Gastrocnemius medialis (tissue), 4 donors: ENCODE measurements around the gene KRTAP5-9. TPM values are rescaled to one million over a fixed set of nuclear protein-coding genes. Genes with fewer than 3 reads are reported as not detected.

Source experiments
- ATAC-seq, 2 donors: fragments of 150-250 bp; one replicate each; pipeline ENCODE4 v1.9.1; 2016
- DNase-seq, 2 donors: peaks; one replicate each; pipeline ENCODE4 v3.0.0-alpha.2; 2019
- H3K27ac ChIP-seq, 4 donors: fragments of 200-600 bp; sonication (generic); 1 replicate in 1 of 4; 2 replicates in 3 of 4; pipeline ENCODE4 v1.5.1; 2016 to 2018; ENCODE audit warnings: mild to moderate bottlenecking in 2 of 4, moderate library complexity in 1 of 4
- H3K27me3 ChIP-seq, 3 donors: fragments of 200-600 bp; sonication (generic) in 2 of 3; 1 replicate in 1 of 3; 2 replicates in 2 of 3; pipeline versions ENCODE4 v1.5.1 to v1.6.0; 2016 to 2019; ENCODE audit warnings: mild to moderate bottlenecking in 1 of 3, moderate library complexity in 1 of 3
- H3K36me3 ChIP-seq, 2 donors: fragments of 200-600 bp; sonication (generic) in 1 of 2; one replicate each; pipeline ENCODE4 v1.5.1; 2017 to 2018
- H3K4me1 ChIP-seq, 2 donors: fragments of 200-600 bp; sonication (generic) in 1 of 2; one replicate each; pipeline ENCODE4 v1.5.1; 2016 to 2017; ENCODE audit warnings: mild to moderate bottlenecking in 2 of 2
- H3K4me3 ChIP-seq, 4 donors: fragments of 200-600 bp; sonication (generic) in 3 of 4; 1 replicate in 1 of 4; 2 replicates in 3 of 4; pipeline ENCODE4 v1.5.1; 2016 to 2019; ENCODE audit warnings: mild to moderate bottlenecking in 2 of 4
- H3K9me3 ChIP-seq, 3 donors: fragments of 200-600 bp; sonication (generic) in 2 of 3; 1 replicate in 1 of 3; 2 replicates in 2 of 3; pipeline ENCODE4 v1.5.1; 2016 to 2019
- CTCF ChIP-seq, 5 experiments: fragments of 450-650 bp in 3 of 5; fragments of 200-600 bp in 2 of 5; sonication (generic) in 2 of 5; IDR thresholded peaks in 4 of 5; conservative IDR thresholded peaks in 1 of 5; 1 replicate in 4 of 5; 2 replicates in 1 of 5; pipeline ENCODE4 v1.5.1; 2016 to 2019; ENCODE audit warnings: antibody characterized with exemption in 5 of 5, mild to moderate bottlenecking in 3 of 5, moderate library complexity in 3 of 5
- POLR2A ChIP-seq, 2 donors: fragments of 450-650 bp; IDR thresholded peaks; one replicate each; pipeline ENCODE4 v1.6.1; 2017; ENCODE audit warnings: antibody characterized with exemption in 2 of 2, mild to moderate bottlenecking in 2 of 2, moderate library complexity in 2 of 2
- in situ Hi-C, 4 donors: fragments of 200-750 bp; cut with MboI; loops; one replicate each; pipeline versions ENCODE4 v1.15.0 to v1.8.0; 2017; ENCODE audit warnings: low sequenced_read_pairs in 4 of 4
- intact Hi-C: fragments of 100-400 bp; cut with DNase I; formaldehyde crosslinking; loops from one replicate; pipeline ENCODE4 v1.15.1; 2023; ENCODE audit warnings: low total_unique reads
- total RNA-seq, 4 donors: library from RNA; depleted of rRNA; stranded (reverse); fragments of >200 nt; gene quantifications; one replicate each; pipeline versions ENCODE4 v1.1.0 to v1.2.3, GENCODE V29; 2016

The KRTAP5-9 gene
- total RNA-seq, 4 donors from 2014 or later, result not detected

GRCh38 chr11:71505001-71505400, 43.2 kb upstream of the KRTAP5-9 start:
- Histone ChIP-seq H3K9me3 (no peaks in the 10 kb centered on the region), H3K4me3 (no peak overlapping the region), H3K4me1 (peaks cover 0 to 4% of the 10 kb centered on the region in 2 donors), H3K36me3 (peaks cover 0 to 8% of the 10 kb centered on the region in 2 donors), H3K27ac (no peak overlapping the region), H3K27me3 (no peaks in the 10 kb centered on the region)
- ATAC-seq (no peak), DNase-seq (no peak)
- in situ Hi-C loops (no loop called here), intact Hi-C loops (no loop called here)
- TF ChIP-seq POLR2A (IDR thresholded peaks at IDR 0.05), result no peak

- TF ChIP-seq CTCF (IDR thresholded peaks at IDR 0.05 in 4 of 5, conservative IDR thresholded peaks at IDR 0.05 in 1 of 5) (no peak), POLR2A (IDR thresholded peaks at IDR 0.05) (no peak)
- peaks cover 0 to 8% of the 10 kb centered on the region in 2 donors for H3K36me3 ChIP-seq
- H3K4me1 ChIP-seq, result no peaks in the 10 kb centered on the region
These were observed 42.4 kb upstream of the KRTAP5-9 start for GRCh38 chr11:71505781-71506180.

GRCh38 chr11:71507102-71507501, 41.1 kb upstream of the KRTAP5-9 start:
- H3K4me1 ChIP-seq, result no peaks in the 10 kb centered on the region
- H3K9me3 ChIP-seq, result no peaks in the 10 kb centered on the region
- ATAC-seq (no peak), DNase-seq (no peak)
- H3K27ac ChIP-seq, result no peak overlapping the region
- H3K36me3 ChIP-seq, result no peaks in the 10 kb centered on the region
- TF ChIP-seq POLR2A (IDR thresholded peaks at IDR 0.05), result no peak
- no peak for TF ChIP-seq CTCF (IDR thresholded peaks at IDR 0.05 in 4 of 5, conservative IDR thresholded peaks at IDR 0.05 in 1 of 5)
- in situ Hi-C loops (no loop called here), intact Hi-C loops (no loop called here)
- no peaks in the 10 kb centered on the region for H3K27me3 ChIP-seq
- no peak overlapping the region for H3K4me3 ChIP-seq

More at GRCh38 chr11:71505781-71506180, 42.4 kb upstream of the KRTAP5-9 start:
- no peaks in the 10 kb centered on the region for H3K27me3 ChIP-seq
- in situ Hi-C loops (no loop called here), intact Hi-C loops (no loop called here)
- DNase-seq, result no peak
- no peak overlapping the region for H3K27ac ChIP-seq
- no peak overlapping the region for H3K4me3 ChIP-seq
- H3K9me3 ChIP-seq, result no peaks in the 10 kb centered on the region
- no peak for ATAC-seq

GRCh38 chr11:71518506-71519471, 29.4 kb upstream of the KRTAP5-9 start:
- DNase-seq (no peak), ATAC-seq (no peak)
- in situ Hi-C loops, result no loop called here
- Histone ChIP-seq H3K27ac (no peak overlapping the region), H3K4me1 (no peaks in the 10 kb centered on the region), H3K9me3 (no peaks in the 10 kb centered on the region), H3K27me3 (no peaks in the 10 kb centered on the region), H3K4me3 (no peak overlapping the region), H3K36me3 (no peaks in the 10 kb centered on the region)
- TF ChIP-seq CTCF (IDR thresholded peaks at IDR 0.05 in 4 of 5, conservative IDR thresholded peaks at IDR 0.05 in 1 of 5) (no peak), POLR2A (IDR thresholded peaks at IDR 0.05) (no peak)
- intact Hi-C loops, result no loop called here

- ATAC-seq (no peak), DNase-seq (no peak)
- Histone ChIP-seq H3K4me3 (no peak overlapping the region), H3K9me3 (no peaks in the 10 kb centered on the region), H3K36me3 (no peaks in the 10 kb centered on the region), H3K27ac (no peak overlapping the region), H3K4me1 (no peaks in the 10 kb centered on the region), H3K27me3 (no peaks in the 10 kb centered on the region)
- intact Hi-C loops, result no loop called here
- in situ Hi-C loops, result no loop called here
- TF ChIP-seq CTCF (IDR thresholded peaks at IDR 0.05 in 4 of 5, conservative IDR thresholded peaks at IDR 0.05 in 1 of 5), result no peak
- TF ChIP-seq POLR2A (IDR thresholded peaks at IDR 0.05), result no peak
These were observed 28.7 kb upstream of the KRTAP5-9 start for GRCh38 chr11:71519546-71519945.
